Upper lobe of left lung (tissue), 4 donors: ENCODE data around the gene NEU4.

Experiments used
- POLR2A ChIP-seq, 4 donors: fragments of 450-650 bp; IDR thresholded peaks; one replicate each; pipeline ENCODE4 v1.5.1; 2016 to 2017; ENCODE audit warnings: antibody characterized with exemption in 4 of 4, mild to moderate bottlenecking in 2 of 4
- POLR2AphosphoS5 ChIP-seq, 2 donors: sonication (generic); formaldehyde crosslinking; IDR thresholded peaks; one replicate each; pipeline ENCODE4 v1.5.1; 2017; ENCODE audit warnings: antibody characterized with exemption in 2 of 2
- TF ChIP-seq, protein P1 (sequence below), 6 experiments: fragments of 450-650 bp in 4 of 6; fragments of 200-600 bp in 2 of 6; sonication (generic) in 2 of 6; IDR thresholded peaks; one replicate each; pipeline ENCODE4 v1.5.1; 2016 to 2019; ENCODE audit warnings: antibody characterized with exemption in 6 of 6

DNA sequence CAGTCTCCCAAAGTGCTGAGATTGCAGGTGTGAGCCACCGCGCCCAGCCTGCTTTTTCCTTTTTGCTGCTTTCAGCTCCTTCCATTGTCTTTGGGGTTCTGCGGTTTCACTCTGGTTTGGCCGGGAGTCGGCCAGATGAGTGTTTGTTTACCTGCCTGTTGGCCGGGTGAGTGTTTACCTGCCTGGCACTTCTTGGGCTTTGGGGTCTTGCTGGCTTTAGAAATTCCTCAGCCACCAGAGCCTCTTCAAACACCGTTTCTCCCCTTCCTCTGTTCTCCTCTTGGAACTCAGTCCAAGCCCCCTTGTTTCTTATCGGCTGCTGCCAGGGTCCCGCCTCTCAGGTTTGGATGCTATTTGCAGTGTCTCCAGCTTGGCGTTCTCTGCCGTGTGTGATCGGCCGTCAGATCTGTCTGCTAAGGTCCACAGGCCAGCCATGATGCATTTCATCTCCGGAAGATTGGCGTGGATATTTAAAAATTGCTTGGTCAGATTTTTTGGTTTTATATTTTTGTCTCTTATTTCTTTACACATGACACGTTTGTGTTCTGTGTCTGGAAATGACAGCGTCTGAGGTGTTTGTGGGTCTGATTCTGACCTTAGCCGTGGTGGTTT is 46.6 kb upstream of the NEU4 start:
- TF ChIP-seq, protein P1, sequence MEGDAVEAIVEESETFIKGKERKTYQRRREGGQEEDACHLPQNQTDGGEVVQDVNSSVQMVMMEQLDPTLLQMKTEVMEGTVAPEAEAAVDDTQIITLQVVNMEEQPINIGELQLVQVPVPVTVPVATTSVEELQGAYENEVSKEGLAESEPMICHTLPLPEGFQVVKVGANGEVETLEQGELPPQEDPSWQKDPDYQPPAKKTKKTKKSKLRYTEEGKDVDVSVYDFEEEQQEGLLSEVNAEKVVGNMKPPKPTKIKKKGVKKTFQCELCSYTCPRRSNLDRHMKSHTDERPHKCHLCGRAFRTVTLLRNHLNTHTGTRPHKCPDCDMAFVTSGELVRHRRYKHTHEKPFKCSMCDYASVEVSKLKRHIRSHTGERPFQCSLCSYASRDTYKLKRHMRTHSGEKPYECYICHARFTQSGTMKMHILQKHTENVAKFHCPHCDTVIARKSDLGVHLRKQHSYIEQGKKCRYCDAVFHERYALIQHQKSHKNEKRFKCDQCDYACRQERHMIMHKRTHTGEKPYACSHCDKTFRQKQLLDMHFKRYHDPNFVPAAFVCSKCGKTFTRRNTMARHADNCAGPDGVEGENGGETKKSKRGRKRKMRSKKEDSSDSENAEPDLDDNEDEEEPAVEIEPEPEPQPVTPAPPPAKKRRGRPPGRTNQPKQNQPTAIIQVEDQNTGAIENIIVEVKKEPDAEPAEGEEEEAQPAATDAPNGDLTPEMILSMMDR (IDR thresholded peaks at IDR 0.05) = no peak
- TF ChIP-seq POLR2AphosphoS5 (IDR thresholded peaks at IDR 0.05) = no peak
- TF ChIP-seq POLR2A (IDR thresholded peaks at IDR 0.05) = no peak
